K562 (cell line): ENCODE data around the gene ZNF692. TPM values are rescaled to one million over a fixed set of nuclear protein-coding genes. Genes with fewer than 3 reads are reported as not detected.

ENCODE experiments used
- AFF1 ChIP-seq, 2 experiments: fragments of 450-650 bp; IDR thresholded peaks; 2 replicates each; pipeline ENCODE4 v1.6.1; 2018; ENCODE audit warnings: mild to moderate bottlenecking in 2 of 2, low read depth in 1 of 2; ENCODE audit not compliant: partially characterized antibody in 2 of 2
- BCLAF1 ChIP-seq, 2 experiments: fragments of 450-650 bp in 1 of 2; IDR thresholded peaks; 2 replicates each; pipeline ENCODE4 v1.6.1; 2011 to 2017; ENCODE audit warnings: low read depth in 2 of 2, antibody characterized with exemption in 1 of 2, borderline replicate concordance in 1 of 2, low read length in 1 of 2, mild to moderate bottlenecking in 1 of 2, mixed read lengths in 1 of 2; ENCODE audit not compliant: control insufficient read depth in 1 of 2
- CBX3 ChIP-seq, 2 experiments: IDR thresholded peaks; 1 replicate in 1 of 2; 2 replicates in 1 of 2; pipeline ENCODE4 v1.6.1; 2012; ENCODE audit warnings: inconsistent platforms in 2 of 2, low read length in 2 of 2, borderline replicate concordance in 1 of 2, control low read depth in 1 of 2
- MLX ChIP-seq, 2 experiments: fragments of 450-650 bp in 1 of 2; sonication (generic) in 1 of 2; formaldehyde crosslinking; conservative IDR thresholded peaks; 2 replicates each; pipeline versions ENCODE4 v1.4.0 to v1.8.1; 2020 to 2022; ENCODE audit warnings: mild to moderate bottlenecking in 1 of 2, missing genetic modification reagents in 1 of 2
- POLR3G ChIP-seq: IDR thresholded peaks from 2 replicates; pipeline ENCODE4 v1.6.1; 2011; ENCODE audit not compliant: insufficient read length, insufficient replicate concordance; ENCODE audit errors: extremely low read depth
- RBM25 ChIP-seq: fragments of 200-400 bp; formaldehyde crosslinking; IDR thresholded peaks from 2 replicates; pipeline ENCODE4 v1.6.1; 2018; ENCODE audit warnings: low read length, low read depth, moderate library complexity; ENCODE audit not compliant: severe bottlenecking
- SAP30 ChIP-seq: fragments of 200-600 bp; sonication (generic); IDR thresholded peaks from 2 replicates; pipeline ENCODE4 v1.6.1; 2012; ENCODE audit warnings: borderline replicate concordance, low read depth, mild to moderate bottlenecking, moderate library complexity, low read length, control low read depth, inconsistent platforms; ENCODE audit not compliant: insufficient read depth, poor library complexity, severe bottlenecking
- SETDB1 ChIP-seq: IDR thresholded peaks from one replicate; pipeline ENCODE4 v1.6.1; 2012; ENCODE audit warnings: low read length, control low read depth, inconsistent platforms
- TCF7 ChIP-seq: sonication (generic); IDR thresholded peaks from 2 replicates; pipeline ENCODE4 v1.6.1; 2016; ENCODE audit warnings: antibody characterized with exemption, borderline replicate concordance
- VEZF1 ChIP-seq: fragments of 200-800 bp; sonication (Bioruptor generic); IDR thresholded peaks from 2 replicates; pipeline ENCODE4 v1.6.1; 2017; ENCODE audit warnings: missing genetic modification characterization, missing compliant biosample characterization
- ZNF165 ChIP-seq: fragments of 250-450 bp; sonication (Bioruptor Pico); IDR thresholded peaks from 2 replicates; pipeline ENCODE4 v1.4.0; 2020; ENCODE audit warnings: borderline replicate concordance
- polyA plus RNA-seq, 8 experiments: library from polyadenylated mRNA; depleted of rRNA in 4 of 8; stranded (reverse) in 5 of 8; unstranded in 3 of 8; fragments of >200 nt; fragmentation: Nextera tagmentation in 2 of 8; fragmentation: Illumina TruSeq in 1 of 8; extraction: Ambion mirVana in 2 of 8; extraction: Trizol in 1 of 8; gene quantifications; 2 replicates each; pipeline versions ENCODE4 v1.2.1 to v1.2.3, GENCODE V29; 2011 to 2014; ENCODE audit warnings: inconsistent platforms in 1 of 8, missing spikeins in 1 of 8
- total RNA-seq, 7 experiments: library from RNA; depleted of rRNA in 6 of 7; stranded (reverse); fragments of >200 nt in 6 of 7; fragmentation: Illumina TruSeq in 2 of 7; extraction: Trizol in 2 of 7; gene quantifications; 2 replicates each; pipeline versions ENCODE4 v1.2.1 to v1.2.3, GENCODE V29; 2011 to 2021; ENCODE audit warnings: low replicate concordance in 1 of 7
- TF ChIP-seq, protein P1 (sequence below): fragments of 450-650 bp; IDR thresholded peaks from 2 replicates; pipeline ENCODE4 v1.6.1; 2016; ENCODE audit warnings: antibody characterized with exemption
- TF ChIP-seq, protein P2 (sequence below): fragments of 250-450 bp; sonication (Bioruptor Pico); IDR thresholded peaks from 2 replicates; pipeline ENCODE4 v1.8.0; 2021; ENCODE audit warnings: borderline replicate concordance, mild to moderate bottlenecking, moderate library complexity; ENCODE audit not compliant: poor library complexity, severe bottlenecking

Gene ZNF692
- total and polyA plus RNA-seq, 9 of the 15 experiments (the other 6 are each of a cell fraction or from before 2014, with no cell fraction given) = 8.4 to 143 (median 55.9) TPM

DNA sequence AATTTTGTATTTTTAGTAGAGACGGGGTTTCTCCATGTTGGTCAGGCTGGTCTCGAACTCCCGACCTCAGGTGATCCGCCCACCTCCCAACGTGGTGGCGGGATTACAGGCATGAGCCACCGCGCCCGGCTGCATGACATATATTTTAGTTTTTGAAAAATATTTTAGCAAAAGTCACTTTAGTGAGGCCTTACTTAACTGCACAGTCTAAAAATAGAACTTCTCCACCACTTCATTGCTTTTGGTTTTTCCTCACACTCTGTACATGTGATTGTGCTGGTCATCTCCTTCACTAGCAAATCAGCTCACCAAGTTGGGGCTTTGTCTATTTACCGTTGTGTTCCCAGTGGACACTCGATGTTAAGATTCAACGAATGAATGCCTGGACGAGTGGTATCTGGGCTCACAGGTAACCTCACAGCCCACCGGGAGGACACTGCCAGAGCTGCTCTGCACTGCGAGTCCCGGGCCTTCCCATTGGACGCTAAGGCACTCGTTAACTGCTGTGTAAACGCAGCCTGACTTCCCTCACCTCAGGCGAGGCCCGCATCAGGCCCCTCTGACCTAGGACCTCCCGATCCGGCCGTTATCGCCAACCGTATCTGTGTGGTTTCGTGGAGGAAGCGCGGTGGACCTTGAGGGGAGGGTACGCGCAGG, 14.0 kb upstream of the ZNF692 start (continued):
- no peak for TF ChIP-seq BCLAF1 (IDR thresholded peaks at IDR 0.05; ENCODE audit: borderline replicate concordance in 1 of 2, control insufficient read depth in 1 of 2, low read depth in 2 of 2, low read length in 1 of 2)
- TF ChIP-seq AFF1 (IDR thresholded peaks at IDR 0.05; ENCODE audit: low read depth in 1 of 2, partially characterized antibody in 2 of 2) = peak in 1 of 2 experiments; percentile 44
- TF ChIP-seq SAP30 = no peak
- TF ChIP-seq, protein P1, sequence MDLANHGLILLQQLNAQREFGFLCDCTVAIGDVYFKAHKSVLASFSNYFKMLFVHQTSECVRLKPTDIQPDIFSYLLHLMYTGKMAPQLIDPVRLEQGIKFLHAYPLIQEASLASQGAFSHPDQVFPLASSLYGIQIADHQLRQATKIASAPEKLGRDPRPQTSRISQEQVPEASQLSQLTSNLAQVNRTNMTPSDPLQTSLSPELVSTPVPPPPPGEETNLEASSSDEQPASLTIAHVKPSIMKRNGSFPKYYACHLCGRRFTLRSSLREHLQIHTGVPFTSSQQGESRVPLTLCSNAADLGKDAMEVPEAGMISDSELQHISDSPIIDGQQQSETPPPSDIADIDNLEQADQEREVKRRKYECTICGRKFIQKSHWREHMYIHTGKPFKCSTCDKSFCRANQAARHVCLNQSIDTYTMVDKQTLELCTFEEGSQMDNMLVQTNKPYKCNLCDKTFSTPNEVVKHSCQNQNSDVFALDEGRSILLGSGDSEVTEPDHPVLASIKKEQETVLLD = 0 out of 2 replicates have a peak, but pooled peaks have one; percentile 15
- no peak for TF ChIP-seq VEZF1 (CRISPR knock-in tag)
- TF ChIP-seq, protein P2, sequence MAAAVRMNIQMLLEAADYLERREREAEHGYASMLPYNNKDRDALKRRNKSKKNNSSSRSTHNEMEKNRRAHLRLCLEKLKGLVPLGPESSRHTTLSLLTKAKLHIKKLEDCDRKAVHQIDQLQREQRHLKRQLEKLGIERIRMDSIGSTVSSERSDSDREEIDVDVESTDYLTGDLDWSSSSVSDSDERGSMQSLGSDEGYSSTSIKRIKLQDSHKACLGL (CRISPR knock-in tag) = no peak
- no peak for TF ChIP-seq MLX (CRISPR knock-in tag; conservative IDR thresholded peaks at IDR 0.05)
- TF ChIP-seq ZNF165 (CRISPR knock-in tag) = no peak
- no peak for TF ChIP-seq CBX3 (IDR thresholded peaks at IDR 0.05; ENCODE audit: borderline replicate concordance in 1 of 2, low read length in 2 of 2)
- no peak for TF ChIP-seq SETDB1
- 0 out of 2 replicates have a peak, but pooled peaks have one; percentile 77 for TF ChIP-seq TCF7
- TF ChIP-seq RBM25 = no peak
- TF ChIP-seq POLR3G = no peak
